ENCODE measurements around the gene ZFAND6.
A peak's percentile ranks its signal among the peaks of the same experiment; 100 is the strongest.
"Not testable (repeated sequence)": the region's sequence is repeated elsewhere in the genome, so short reads cannot be mapped to it uniquely, and the experiment has no call there.

Gene ZFAND6

DNA sequence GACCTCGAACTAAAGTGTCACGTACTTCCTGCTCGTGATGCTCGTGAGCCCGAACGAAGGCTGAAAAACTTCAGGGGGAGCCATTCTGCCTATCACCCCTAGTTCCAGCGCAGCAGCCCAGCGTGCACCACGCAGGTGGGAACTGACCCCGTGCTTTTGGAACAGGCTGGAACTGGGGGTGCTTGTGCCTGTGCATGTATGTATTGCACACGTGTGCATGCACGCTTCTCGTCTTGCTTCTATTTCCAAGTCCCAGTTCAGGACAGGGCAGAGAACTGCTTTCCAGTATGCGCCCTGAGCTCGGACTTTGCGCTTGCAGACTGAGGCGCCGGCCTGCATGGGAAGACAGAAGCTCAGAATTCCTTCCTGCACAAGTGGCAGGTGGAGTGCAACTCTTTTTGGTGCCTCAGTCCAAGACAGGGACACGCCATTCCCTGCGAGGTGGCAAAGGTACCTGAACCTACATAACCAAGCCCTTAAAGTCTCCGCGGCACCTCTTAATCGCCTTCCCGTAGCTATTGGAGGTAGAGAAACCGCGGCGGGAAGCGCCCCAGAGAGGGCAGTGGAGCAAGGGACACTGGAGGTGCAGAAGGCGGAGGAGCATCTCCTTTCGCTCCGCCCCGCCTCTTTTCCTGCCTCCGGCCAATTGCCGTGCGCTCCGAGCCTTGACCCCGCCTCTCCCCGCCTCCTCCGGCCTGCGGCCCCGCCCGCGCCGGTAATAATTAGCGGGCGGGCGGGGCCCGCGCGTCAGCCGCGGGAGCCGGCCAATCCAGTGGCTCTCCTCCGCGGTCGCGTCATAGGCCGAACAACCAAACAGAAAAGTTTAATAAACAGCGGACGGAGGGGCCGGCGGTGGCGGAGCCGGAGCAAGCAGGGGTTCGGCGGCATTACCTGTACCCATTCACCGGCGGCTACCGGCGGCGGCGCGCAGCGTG is at the start of gene ZFAND6:
ZFAND6 (plus strand) TSS at position 826 of the 935 bp plus-strand sequence. CDS start 60,669 bp downstream, outside the sequence.
- DNase-seq (ENCODE audit: low read depth) = peak; percentile 56
- TF ChIP-seq, protein P1, sequence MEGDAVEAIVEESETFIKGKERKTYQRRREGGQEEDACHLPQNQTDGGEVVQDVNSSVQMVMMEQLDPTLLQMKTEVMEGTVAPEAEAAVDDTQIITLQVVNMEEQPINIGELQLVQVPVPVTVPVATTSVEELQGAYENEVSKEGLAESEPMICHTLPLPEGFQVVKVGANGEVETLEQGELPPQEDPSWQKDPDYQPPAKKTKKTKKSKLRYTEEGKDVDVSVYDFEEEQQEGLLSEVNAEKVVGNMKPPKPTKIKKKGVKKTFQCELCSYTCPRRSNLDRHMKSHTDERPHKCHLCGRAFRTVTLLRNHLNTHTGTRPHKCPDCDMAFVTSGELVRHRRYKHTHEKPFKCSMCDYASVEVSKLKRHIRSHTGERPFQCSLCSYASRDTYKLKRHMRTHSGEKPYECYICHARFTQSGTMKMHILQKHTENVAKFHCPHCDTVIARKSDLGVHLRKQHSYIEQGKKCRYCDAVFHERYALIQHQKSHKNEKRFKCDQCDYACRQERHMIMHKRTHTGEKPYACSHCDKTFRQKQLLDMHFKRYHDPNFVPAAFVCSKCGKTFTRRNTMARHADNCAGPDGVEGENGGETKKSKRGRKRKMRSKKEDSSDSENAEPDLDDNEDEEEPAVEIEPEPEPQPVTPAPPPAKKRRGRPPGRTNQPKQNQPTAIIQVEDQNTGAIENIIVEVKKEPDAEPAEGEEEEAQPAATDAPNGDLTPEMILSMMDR (IDR thresholded peaks at IDR 0.05; ENCODE audit: control insufficient read depth, insufficient read depth, low read depth, low read length, missing control alignments) = no peak
- peak within 1 kb of the TSS; percentile 50 for H3K4me3 ChIP-seq (ENCODE audit: control insufficient read depth, low read depth, low read length)

DNA sequence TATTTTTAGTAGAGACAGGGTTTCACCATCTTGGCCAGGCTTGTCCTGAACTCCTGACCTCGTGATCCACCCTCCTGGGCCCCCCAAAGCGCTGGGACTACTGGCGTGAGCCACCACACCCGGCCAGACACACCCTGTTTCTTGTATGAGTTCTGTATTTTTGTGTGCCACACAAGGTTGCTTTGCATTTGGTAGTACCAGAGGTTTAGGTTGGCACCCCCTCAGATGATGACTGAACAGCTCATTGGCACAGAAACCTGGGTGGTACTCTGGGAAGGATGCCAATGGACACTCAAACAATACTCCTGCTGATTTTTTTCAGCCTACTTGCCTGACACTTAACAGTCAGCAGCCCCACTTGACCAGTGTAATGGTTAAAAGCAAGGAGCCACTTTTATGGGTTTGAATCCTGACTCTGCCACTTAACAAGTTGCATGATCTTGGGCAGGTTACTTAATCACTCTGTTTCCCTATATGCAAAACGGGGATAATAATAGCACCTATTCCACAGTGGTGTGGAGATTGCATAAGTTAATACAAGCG is 49.3 kb upstream of the ZFAND6 start:
- DNase-seq (ENCODE audit: low read depth) = no peak
- no peak overlapping the region for H3K4me3 ChIP-seq (ENCODE audit: control insufficient read depth, low read depth, low read length)
- TF ChIP-seq, protein P1 (IDR thresholded peaks at IDR 0.05; ENCODE audit: control insufficient read depth, insufficient read depth, low read depth, low read length, missing control alignments) = no peak

DNA sequence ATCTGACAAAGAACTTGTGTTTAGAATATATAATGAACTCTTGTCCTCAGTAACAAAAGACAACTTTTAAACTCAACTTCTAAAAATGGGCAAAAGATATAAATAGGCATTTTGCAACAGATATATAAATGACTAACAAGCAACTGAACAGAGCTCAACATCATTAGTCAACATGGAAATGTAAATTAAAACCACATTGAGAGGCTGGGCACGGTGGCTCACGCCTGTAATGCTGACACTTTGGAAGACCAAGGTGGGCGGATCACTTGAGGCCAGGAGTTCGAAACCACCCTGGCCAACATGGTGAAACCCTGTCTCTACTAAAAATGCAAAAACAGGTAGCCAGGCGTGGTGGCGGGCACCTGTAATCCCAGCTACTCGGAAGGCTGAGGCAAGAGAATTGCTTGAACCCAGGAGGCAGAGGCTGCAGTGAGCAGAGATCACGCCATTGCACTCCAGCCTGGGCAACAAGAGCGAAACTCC is 48.4 kb upstream of the ZFAND6 start:
- H3K4me3 ChIP-seq (ENCODE audit: control insufficient read depth, low read depth, low read length) = not testable (repeated sequence)
- DNase-seq (ENCODE audit: low read depth) = peak; percentile 93

DNA sequence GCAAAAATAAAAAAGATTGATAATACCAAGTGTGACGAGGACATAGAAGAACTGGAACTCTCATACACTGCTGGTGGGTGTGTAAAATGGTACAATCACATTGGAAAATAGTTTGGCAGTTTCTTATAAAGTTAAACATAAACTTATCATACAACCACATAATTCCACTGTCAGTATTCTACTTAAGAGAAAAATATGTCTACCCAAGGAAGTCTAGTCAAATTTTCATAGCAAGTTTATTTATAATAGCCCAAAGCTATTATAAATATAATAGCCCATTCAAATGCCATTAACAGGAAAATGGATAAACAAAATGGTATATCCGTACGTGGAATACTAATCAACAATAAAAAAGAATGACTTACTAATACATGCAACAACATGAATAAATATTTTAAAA is 47.9 kb upstream of the ZFAND6 start:
- no peak for DNase-seq (ENCODE audit: low read depth)
- H3K4me3 ChIP-seq (ENCODE audit: control insufficient read depth, low read depth, low read length) = no peak overlapping the region
- TF ChIP-seq, protein P1 (IDR thresholded peaks at IDR 0.05; ENCODE audit: control insufficient read depth, insufficient read depth, low read depth, low read length, missing control alignments) = no peak

DNA sequence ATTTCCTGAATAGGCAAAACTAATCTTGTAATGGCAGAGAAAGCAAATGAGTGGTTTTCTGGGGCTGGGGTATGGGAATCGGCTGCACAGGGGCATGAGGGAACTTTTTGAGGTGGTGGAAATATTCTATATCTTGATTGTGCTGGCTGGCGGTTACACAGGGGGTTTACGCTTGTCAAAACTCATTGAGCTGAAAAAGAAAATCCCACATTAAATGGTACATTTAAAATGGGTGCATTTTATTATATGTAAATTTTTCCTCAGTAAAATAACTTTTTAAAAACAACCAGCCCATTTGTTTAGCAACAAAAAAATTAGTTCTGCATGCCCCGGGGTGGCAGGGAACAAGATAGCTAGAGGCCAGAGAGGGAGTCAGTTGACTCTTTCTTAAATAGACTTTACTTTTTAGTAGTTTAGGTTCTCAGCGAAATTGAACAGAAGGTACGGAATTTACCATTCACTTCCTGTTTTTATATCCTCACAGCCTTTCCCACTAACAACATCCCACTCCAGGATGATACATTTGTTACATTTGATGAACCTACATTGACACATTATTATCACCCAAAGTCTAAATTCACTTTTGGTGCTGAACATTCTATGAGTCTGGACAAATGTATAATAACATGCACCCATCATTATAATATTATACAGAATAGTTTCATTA is 47.3 kb upstream of the ZFAND6 start:
- TF ChIP-seq, protein P1 (IDR thresholded peaks at IDR 0.05; ENCODE audit: control insufficient read depth, insufficient read depth, low read depth, low read length, missing control alignments) = no peak
- no peak overlapping the region for H3K4me3 ChIP-seq (ENCODE audit: control insufficient read depth, low read depth, low read length)
- DNase-seq (ENCODE audit: low read depth) = no peak

DNA sequence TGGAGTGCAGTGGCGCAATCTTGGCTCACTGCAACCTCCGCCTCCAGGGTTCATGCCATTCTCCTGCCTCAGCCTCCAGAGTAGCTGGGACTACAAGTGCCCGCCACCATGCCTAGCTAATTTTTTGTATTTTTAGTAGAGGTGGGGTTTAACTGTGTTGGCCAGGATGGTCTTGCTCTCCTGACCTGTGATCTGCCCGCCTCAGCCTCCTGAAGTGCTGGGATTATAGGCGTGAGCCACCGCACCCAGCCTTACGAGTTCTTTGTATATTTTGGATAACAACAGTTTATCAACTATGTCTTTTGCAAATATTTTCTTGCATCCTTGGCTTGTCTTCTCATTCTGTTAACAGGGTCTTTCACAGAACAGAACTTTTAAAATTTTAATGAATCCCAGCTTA is 45.3 kb upstream of the ZFAND6 start:
- not testable (repeated sequence) for DNase-seq (ENCODE audit: low read depth); H3K4me3 ChIP-seq (ENCODE audit: control insufficient read depth, low read depth, low read length)

DNA sequence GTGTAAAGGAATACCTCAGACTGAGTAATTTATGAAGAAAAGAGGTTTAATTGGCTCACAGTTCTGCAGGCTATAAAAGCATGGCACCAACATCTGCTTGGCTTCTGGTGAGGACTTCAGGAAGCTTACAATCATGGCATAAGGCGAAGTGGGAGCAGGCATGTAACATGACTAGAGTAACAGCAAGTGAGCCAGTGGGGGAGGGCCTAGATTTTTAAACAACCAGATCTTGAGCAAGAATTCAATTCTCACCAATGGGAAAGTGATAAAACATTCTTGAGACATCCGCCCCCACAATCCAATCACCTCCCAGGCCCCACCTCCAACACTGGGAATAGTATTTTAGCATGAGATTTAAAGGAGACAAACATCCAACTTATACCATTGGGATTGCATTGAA is 44.3 kb upstream of the ZFAND6 start:
- no peak overlapping the region for H3K4me3 ChIP-seq (ENCODE audit: control insufficient read depth, low read depth, low read length)
- DNase-seq (ENCODE audit: low read depth) = no peak
- TF ChIP-seq, protein P1 (IDR thresholded peaks at IDR 0.05; ENCODE audit: control insufficient read depth, insufficient read depth, low read depth, low read length, missing control alignments) = no peak

GRCh38 chr15:80016506-80016905 is 43.0 kb upstream of the ZFAND6 start:
- H3K4me3 ChIP-seq (ENCODE audit: control insufficient read depth, low read depth, low read length); DNase-seq (ENCODE audit: low read depth): not testable (repeated sequence)

DNA sequence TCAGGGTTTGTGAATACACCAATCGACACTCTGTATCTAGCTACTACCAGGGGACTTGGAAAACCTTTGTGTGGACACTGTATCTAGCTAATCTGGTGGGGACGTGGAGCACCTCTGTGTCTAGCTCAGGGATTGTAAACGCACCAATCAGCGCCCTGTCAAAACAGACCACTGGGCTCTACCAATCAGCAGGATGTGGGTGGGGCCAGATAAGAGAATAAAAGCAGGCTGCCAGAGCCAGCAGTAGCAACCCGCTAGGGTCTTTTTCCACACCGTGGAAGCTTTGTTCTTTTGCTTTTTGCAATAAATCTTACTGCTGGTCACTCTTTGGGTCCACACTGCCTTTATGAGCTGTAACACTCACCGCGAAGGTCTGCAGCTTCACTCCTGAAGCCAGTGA is 42.3 kb upstream of the ZFAND6 start:
- not testable (repeated sequence) for DNase-seq (ENCODE audit: low read depth); H3K4me3 ChIP-seq (ENCODE audit: control insufficient read depth, low read depth, low read length)

Measured in AG09309 (cell line).